ENCODE results near the gene MRPS18A.
A peak's percentile ranks its signal among the peaks of the same experiment; 100 is the strongest.

Gene MRPS18A

DNA sequence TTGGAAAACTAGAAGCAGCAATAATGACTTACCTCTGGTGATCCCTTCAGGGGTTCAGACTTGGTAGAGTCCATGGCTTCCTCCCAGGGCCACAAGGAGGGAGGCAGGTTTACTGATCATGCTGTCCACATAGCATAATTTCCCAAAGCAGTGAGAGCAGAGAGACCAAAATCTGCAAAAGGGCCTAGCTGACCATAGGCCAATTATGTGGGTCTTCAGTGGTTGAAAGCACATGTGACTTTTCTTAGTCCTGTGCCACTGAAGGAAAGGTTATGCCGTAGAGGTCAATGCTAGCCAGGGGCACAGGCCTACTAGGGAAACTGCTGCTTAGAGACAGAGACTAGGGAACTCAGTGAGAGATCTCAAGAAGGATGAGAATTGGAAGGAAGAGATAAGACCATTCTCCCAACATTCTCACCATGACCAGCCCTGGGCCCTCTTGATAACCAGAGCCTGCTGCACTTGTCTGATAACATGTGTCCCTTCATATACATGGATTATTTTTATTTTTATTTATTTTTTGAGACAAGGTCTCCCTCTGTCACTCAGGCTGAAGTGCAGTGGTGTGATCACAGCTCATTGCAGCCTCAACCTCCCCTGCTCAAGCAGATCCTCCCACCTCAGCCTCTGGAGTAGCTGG is 56.5 kb downstream of the MRPS18A start:
- no peak for DNase-seq

GRCh38 chr6:43629505-43630300 is 57.9 kb downstream of the MRPS18A start:
- DNase-seq: peak; percentile 87 to 96 (median 95)

DNA sequence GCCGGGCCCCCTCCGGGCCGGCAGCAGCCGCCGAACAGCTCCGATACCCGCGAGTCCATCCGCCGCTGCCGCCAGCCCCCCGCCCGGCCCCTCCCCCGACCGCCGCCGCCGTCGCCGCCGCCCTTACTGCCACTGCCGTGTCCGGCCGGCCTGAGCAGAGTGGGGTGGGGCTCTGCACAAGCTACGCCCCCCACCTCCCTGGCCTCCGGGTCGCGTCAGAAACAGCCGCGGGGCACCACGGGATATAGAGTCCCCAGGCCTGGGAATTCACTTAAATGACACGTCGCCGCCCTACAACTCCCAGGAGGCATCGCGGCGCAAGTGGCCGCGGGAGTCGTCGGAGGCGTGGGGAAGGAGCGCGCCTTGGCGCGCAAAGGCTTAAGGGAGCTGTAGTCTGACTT is 58.5 kb downstream of the MRPS18A start, which contains the start of gene GTPBP2:
TSS of gene GTPBP2 (minus strand) at position 161 of the 401 bp plus-strand sequence. CDS start at position 59, 102 bp downstream.
- peak; percentile 98 to 99 (median 99) for DNase-seq

- DNase-seq: peak in 2 of 3 experiments; percentile 72 to 73
These were observed 59.0 kb downstream of the MRPS18A start for GRCh38 chr6:43628393-43629103.

DNA sequence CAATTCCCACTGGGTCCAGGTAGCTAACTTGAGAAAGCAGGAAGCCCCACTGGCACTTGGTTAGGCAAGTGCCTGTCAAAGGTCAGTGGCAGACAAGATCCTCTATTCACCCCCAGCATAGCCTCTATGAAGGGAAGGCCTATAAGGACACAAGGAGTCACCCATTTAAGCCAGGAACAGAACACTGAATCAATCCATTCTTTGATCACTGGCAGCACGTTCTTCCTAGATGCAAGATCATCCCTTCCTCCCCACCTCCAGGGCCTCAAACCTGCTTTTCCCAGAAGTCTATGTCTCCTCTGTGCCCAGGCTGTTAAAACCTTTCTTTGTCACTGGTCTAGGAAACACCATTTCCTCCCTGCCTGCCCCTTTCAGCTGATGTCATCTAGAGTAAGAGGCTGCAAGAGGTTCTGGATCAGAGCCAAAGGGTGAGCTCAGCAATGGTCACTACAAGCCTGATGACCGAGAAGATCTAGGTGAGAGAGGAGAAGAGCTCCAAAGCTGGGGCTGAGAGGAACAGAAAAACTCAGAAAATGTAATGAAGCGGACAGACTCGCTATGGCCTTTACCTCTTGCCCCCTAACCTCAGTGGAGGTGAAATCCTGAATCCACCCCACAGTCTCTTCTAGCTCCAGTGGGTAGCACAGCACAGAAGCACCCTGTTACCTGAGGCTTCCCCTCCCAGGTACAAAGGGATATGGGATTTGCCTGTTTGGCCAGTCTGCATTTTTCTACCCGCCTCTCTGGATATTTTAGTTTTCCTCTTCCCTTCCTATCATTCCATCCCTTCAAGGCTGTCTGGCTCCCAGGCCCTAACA is 60.4 kb downstream of the MRPS18A start:
- peak in 2 of 3 experiments; percentile 39 to 62 for DNase-seq

- no peak for DNase-seq
These were observed 62.1 kb downstream of the MRPS18A start for GRCh38 chr6:43625393-43625992.

DNA sequence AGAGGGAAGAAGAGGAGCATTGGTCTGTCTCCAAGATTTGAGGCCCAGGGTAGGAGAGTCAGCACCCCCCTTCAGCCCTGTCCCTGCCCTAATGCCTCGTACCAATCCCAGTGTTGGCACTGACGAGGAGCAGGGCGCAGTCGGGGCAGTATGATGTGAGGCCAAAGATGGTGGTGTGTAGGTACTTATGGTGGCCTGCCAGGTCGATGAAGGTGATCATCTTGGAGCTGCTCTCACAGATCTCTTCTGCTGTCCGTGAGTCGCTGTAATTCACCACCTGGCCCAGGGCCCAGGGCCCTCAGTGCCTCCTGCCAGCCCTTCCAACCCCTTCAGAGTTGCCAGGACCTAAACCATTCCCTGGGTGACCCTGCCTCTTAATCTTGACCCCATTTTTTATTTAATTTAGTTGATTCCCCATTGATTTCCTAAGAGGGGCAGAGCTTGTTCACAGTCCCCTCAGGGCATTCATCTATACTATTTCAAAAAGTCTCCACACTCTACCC is 62.8 kb downstream of the MRPS18A start:
- no peak for DNase-seq

- no peak for DNase-seq
These were observed 63.5 kb downstream of the MRPS18A start for GRCh38 chr6:43623880-43624785.

DNA sequence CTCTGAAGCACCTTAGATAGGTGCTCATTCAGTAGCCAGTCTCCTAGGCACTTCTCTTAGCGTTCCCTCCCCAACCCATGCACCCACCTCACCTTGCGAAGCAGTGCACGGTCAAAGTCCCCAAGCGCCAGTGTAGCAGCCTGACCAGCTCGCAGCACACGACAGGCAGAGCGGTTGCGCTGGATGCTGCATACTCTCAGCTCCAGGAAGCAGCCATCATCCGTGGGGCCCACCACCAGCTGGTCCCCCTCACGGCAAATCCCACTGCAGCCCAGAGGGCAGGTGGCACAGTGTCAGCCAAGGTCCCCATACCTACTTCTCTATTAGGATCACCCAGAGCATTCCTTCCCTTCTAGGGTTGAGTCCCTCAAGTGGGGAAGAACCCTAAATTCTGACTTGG is 65.0 kb downstream of the MRPS18A start:
- no peak for DNase-seq

DNA sequence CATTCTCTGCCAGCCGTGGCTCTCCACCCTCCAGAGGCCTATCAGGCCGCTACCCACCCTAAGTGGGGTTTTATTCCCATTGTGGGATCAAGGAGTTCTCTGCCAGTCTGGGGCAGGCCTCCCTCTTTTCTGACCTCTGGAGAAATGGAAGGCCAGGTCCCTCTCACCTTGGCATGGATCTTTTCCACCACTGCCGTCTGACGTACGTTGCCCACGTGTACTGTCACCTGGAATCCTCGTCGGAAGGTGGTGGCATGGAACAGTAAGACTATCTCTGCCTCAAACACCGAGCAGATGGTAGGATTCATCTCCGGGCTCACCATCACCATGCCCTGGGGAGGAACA is 65.8 kb downstream of the MRPS18A start:
- no peak for DNase-seq

All from NCI-H1417 (cell line).